AG09309 (cell line): ENCODE data around the gene PTPRN2.
"Not testable (repeated sequence)": the region's sequence is repeated elsewhere in the genome, so short reads cannot be mapped to it uniquely, and the experiment has no call there.

Experiments used
- DNase-seq: peaks from one replicate; pipeline ENCODE4 v3.0.0-alpha.2; 2010; ENCODE audit warnings: low read depth
- H3K4me3 ChIP-seq: 2 replicates; pipeline ENCODE4 v1.5.1; 2011; ENCODE audit warnings: mild to moderate bottlenecking, low read depth, low read length, moderate library complexity; ENCODE audit not compliant: control insufficient read depth
- CTCF ChIP-seq: IDR thresholded peaks from 2 replicates; pipeline ENCODE4 v1.5.1; 2011; ENCODE audit warnings: mild to moderate bottlenecking, low read depth, low read length, inconsistent platforms; ENCODE audit not compliant: insufficient read depth, control insufficient read depth; ENCODE audit errors: missing control alignments

The PTPRN2 gene

GRCh38 chr7:157784041-157784835 lies 803.4 kb downstream of the PTPRN2 start:
- H3K4me3 ChIP-seq = no peak overlapping the region
- no peak for TF ChIP-seq CTCF
- DNase-seq = no peak

GRCh38 chr7:157782041-157782440 lies 805.6 kb downstream of the PTPRN2 start:
- no peak for DNase-seq
- TF ChIP-seq CTCF = no peak
- no peak overlapping the region for H3K4me3 ChIP-seq

GRCh38 chr7:157780721-157781120 lies 806.9 kb downstream of the PTPRN2 start:
- H3K4me3 ChIP-seq = no peak overlapping the region
- DNase-seq = no peak
- no peak for TF ChIP-seq CTCF

- no peak for TF ChIP-seq CTCF
- no peak for DNase-seq
- no peak overlapping the region for H3K4me3 ChIP-seq
Observed at GRCh38 chr7:157780312-157780711, 807.3 kb downstream of the PTPRN2 start.

- no peak for DNase-seq
- no peak for TF ChIP-seq CTCF
- no peak overlapping the region for H3K4me3 ChIP-seq
Observed at GRCh38 chr7:157779206-157779605, 808.4 kb downstream of the PTPRN2 start.

GRCh38 chr7:157777194-157777762 lies 810.3 kb downstream of the PTPRN2 start:
- DNase-seq, H3K4me3 ChIP-seq: not testable (repeated sequence)

GRCh38 chr7:157775560-157776332 lies 811.9 kb downstream of the PTPRN2 start:
- DNase-seq = no peak
- no peak for TF ChIP-seq CTCF
- no peak overlapping the region for H3K4me3 ChIP-seq
